ENCODE data around the gene SNCAIP.

The SNCAIP gene

GRCh38 chr5:122367456-122367855 lies 55.4 kb downstream of the SNCAIP start:
- TF ChIP-seq, protein P1, sequence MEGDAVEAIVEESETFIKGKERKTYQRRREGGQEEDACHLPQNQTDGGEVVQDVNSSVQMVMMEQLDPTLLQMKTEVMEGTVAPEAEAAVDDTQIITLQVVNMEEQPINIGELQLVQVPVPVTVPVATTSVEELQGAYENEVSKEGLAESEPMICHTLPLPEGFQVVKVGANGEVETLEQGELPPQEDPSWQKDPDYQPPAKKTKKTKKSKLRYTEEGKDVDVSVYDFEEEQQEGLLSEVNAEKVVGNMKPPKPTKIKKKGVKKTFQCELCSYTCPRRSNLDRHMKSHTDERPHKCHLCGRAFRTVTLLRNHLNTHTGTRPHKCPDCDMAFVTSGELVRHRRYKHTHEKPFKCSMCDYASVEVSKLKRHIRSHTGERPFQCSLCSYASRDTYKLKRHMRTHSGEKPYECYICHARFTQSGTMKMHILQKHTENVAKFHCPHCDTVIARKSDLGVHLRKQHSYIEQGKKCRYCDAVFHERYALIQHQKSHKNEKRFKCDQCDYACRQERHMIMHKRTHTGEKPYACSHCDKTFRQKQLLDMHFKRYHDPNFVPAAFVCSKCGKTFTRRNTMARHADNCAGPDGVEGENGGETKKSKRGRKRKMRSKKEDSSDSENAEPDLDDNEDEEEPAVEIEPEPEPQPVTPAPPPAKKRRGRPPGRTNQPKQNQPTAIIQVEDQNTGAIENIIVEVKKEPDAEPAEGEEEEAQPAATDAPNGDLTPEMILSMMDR (IDR thresholded peaks at IDR 0.05; ENCODE audit: low read depth, low read length) = no peak

DNA sequence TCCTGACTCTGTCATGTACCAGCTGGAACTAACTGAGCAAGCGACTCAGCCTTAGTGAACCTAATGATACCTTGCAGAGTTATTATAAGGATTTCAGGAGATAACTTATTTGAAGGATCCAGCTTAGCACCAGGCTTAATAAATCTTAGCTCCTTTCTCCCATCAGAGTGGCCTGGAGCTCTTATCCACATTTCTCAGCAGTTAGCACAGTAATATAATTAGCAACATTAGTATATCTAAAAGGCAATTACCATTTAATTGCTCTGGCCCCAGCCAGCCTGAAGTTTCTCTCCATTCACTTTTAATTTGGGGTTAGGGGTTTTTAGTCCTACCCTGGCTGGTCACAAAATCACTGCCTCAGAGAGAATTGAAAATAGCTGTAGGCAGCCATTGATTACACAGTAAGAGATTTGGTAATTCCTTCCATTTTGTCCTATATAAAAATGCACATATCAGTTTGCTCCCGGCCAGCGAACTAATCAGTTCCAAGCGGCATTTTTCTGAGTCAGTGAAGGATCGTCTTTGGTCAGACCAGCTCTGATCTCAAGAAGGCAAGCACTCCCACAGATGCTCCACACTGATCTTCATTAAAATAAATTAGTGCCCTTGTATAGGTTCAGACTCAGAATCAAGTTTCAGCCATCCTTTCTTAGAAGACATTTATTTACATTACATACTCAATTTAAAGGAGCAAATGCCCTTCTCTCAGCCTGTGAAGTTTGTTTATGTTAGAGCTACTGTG lies 56.6 kb downstream of the SNCAIP start:
- H3K27me3 ChIP-seq = no peaks in the 10 kb centered on the region
- H3K36me3 ChIP-seq = no peaks in the 10 kb centered on the region
- H3K4me3 ChIP-seq (ENCODE audit: low read depth, low read length) = no peak overlapping the region
- H3K4me1 ChIP-seq = no peaks in the 10 kb centered on the region
- no peaks in the 10 kb centered on the region for H3K9me3 ChIP-seq
- TF ChIP-seq, protein P1 (IDR thresholded peaks at IDR 0.05; ENCODE audit: low read depth, low read length) = no peak
- no peak for DNase-seq

More at GRCh38 chr5:122367456-122367855, 55.4 kb downstream of the SNCAIP start:
- no peak for DNase-seq
- Histone ChIP-seq H3K9me3 (no peaks in the 10 kb centered on the region), H3K27me3 (no peaks in the 10 kb centered on the region), H3K4me3 (ENCODE audit: low read depth, low read length) (no peak overlapping the region), H3K36me3 (no peaks in the 10 kb centered on the region), H3K4me1 (no peaks in the 10 kb centered on the region)

- TF ChIP-seq, protein P1 (IDR thresholded peaks at IDR 0.05; ENCODE audit: low read depth, low read length) = no peak
- Histone ChIP-seq H3K4me3 (ENCODE audit: low read depth, low read length) (no peak overlapping the region), H3K9me3 (no peaks in the 10 kb centered on the region)
Observed at GRCh38 chr5:122369253-122369815, 57.3 kb downstream of the SNCAIP start.

DNA sequence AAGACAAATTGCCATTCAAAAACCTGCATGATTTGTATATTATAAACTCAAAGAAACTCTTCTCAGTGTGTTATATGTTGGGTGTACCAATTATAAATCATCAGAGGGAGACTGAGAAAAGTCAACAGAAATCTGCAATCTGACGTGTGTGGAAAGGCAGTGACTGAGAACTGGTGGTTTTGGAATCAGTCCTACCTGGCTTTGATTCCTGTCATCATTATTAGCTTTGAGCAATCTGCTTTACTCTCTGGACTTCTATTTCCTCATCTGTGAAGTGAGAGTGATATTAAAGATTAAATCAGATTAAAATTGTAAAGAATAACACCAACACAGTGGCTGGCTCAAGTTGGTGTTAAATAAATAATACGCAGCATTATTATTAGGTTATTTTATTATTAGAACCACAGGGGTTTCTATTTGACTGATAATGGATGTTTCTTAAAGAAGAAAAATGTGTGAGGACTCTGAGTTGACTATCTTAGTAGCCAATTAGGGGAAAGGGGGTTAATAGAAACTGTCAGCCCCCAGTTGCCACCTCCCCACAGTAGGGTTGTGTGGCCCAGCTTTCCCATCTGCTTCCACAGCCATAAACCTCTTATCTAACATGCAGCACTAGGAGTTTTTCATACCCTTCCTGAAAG lies 59.6 kb downstream of the SNCAIP start:
- Histone ChIP-seq H3K9me3 (no peaks in the 10 kb centered on the region), H3K4me3 (ENCODE audit: low read depth, low read length) (no peak overlapping the region), H3K4me1 (no peaks in the 10 kb centered on the region), H3K36me3 (no peaks in the 10 kb centered on the region), H3K27me3 (no peaks in the 10 kb centered on the region)
- TF ChIP-seq, protein P1 (IDR thresholded peaks at IDR 0.05; ENCODE audit: low read depth, low read length) = no peak
- DNase-seq = no peak

More at GRCh38 chr5:122369253-122369815, 57.3 kb downstream of the SNCAIP start:
- Histone ChIP-seq H3K27me3 (no peaks in the 10 kb centered on the region), H3K4me1 (no peaks in the 10 kb centered on the region), H3K36me3 (no peaks in the 10 kb centered on the region)
- no peak for DNase-seq

- H3K4me3 ChIP-seq (ENCODE audit: low read depth, low read length) = no peak overlapping the region
- H3K4me1 ChIP-seq = no peaks in the 10 kb centered on the region
- TF ChIP-seq, protein P1 (IDR thresholded peaks at IDR 0.05; ENCODE audit: low read depth, low read length) = no peak
- H3K36me3 ChIP-seq = no peaks in the 10 kb centered on the region
- no peaks in the 10 kb centered on the region for H3K27me3 ChIP-seq
- no peak for DNase-seq
- H3K9me3 ChIP-seq = no peaks in the 10 kb centered on the region
Observed at GRCh38 chr5:122374110-122374509, 62.1 kb downstream of the SNCAIP start.

GRCh38 chr5:122375801-122376200 lies 63.8 kb downstream of the SNCAIP start:
- no peaks in the 10 kb centered on the region for H3K36me3 ChIP-seq
- no peak overlapping the region for H3K4me3 ChIP-seq (ENCODE audit: low read depth, low read length)
- H3K4me1 ChIP-seq = no peaks in the 10 kb centered on the region
- no peaks in the 10 kb centered on the region for H3K27me3 ChIP-seq
- H3K9me3 ChIP-seq = no peaks in the 10 kb centered on the region
- TF ChIP-seq, protein P1 (IDR thresholded peaks at IDR 0.05; ENCODE audit: low read depth, low read length) = no peak
- no peak for DNase-seq
